Uterus (tissue), 2 donors: ENCODE results near the gene RTN3.

ENCODE experiments used
- POLR2A ChIP-seq, 2 donors: fragments of 450-650 bp; IDR thresholded peaks; one replicate each; pipeline ENCODE4 v1.6.1; 2016; ENCODE audit warnings: antibody characterized with exemption in 2 of 2, mild to moderate bottlenecking in 1 of 2, moderate library complexity in 1 of 2
- TF ChIP-seq, protein P1 (sequence below), 4 experiments: fragments of 200-600 bp in 2 of 4; fragments of 450-650 bp in 2 of 4; sonication (generic) in 2 of 4; IDR thresholded peaks; one replicate each; pipeline ENCODE4 v1.5.1; 2016 to 2019; ENCODE audit warnings: antibody characterized with exemption in 4 of 4, mild to moderate bottlenecking in 2 of 4, moderate library complexity in 1 of 4

DNA sequence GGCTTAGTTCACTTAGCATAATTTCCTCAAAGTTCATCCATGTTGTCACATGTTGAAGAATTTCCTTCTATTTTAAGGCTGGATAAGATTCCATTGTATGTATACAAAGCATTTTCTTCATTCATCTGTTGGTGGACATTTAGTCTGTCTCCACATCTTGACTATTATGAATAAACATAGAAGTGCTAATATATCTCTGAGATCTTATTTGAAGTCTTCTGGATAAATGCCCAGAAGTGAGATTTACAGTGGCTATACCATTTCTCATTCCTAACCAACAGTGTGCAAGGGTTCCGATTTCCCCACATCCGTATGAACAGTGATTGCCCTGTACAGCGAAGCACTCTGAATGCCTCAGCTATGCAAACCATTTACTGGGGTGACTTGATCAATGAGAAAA lies 93.9 kb downstream of the RTN3 start:
- TF ChIP-seq, protein P1, sequence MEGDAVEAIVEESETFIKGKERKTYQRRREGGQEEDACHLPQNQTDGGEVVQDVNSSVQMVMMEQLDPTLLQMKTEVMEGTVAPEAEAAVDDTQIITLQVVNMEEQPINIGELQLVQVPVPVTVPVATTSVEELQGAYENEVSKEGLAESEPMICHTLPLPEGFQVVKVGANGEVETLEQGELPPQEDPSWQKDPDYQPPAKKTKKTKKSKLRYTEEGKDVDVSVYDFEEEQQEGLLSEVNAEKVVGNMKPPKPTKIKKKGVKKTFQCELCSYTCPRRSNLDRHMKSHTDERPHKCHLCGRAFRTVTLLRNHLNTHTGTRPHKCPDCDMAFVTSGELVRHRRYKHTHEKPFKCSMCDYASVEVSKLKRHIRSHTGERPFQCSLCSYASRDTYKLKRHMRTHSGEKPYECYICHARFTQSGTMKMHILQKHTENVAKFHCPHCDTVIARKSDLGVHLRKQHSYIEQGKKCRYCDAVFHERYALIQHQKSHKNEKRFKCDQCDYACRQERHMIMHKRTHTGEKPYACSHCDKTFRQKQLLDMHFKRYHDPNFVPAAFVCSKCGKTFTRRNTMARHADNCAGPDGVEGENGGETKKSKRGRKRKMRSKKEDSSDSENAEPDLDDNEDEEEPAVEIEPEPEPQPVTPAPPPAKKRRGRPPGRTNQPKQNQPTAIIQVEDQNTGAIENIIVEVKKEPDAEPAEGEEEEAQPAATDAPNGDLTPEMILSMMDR (IDR thresholded peaks at IDR 0.05), result no peak
- TF ChIP-seq POLR2A (IDR thresholded peaks at IDR 0.05), result no peak
